Measurements from ENCODE around the gene HMCN1.

DNA sequence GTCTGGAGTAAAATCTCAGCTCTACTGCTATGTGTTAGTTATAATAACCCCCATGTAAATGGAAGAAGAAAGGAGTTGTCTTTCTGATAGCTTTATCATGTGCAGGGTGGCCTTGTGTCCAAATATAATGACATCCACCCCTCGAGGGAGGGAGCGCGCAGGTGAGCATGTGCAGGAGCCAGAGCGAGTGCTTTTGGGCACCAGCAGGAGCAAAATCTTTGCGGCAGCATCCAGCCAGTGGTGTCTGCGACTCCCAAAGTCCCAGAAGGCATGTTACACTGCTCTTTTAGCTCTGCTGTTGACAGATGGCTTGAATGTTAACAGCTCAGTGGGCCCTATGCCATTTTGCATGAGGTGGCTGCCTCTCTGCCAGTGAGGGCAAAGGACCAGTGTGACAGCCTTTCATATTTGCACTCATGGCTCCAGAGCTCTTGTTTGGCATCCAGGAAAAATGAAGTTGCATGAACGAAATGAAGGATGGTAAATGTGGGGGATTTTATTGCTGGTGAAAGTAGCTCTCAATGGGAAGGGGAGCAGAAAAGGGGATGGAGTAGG lies 146.7 kb downstream of the HMCN1 start:
- TF ChIP-seq ZNF274 (IDR thresholded peaks at IDR 0.05; ENCODE audit: low read depth, low read length) (no peak), YY1 (IDR thresholded peaks at IDR 0.05; ENCODE audit: insufficient read depth, insufficient read length) (no peak), SUZ12 (IDR thresholded peaks at IDR 0.05; ENCODE audit: extremely low read depth, insufficient read depth, insufficient read length) (no peak)

All from NT2/D1 (cell line).